GM19025 (cell line): ENCODE data around the gene CRYGN.

Experiments
- ATAC-seq: cut with Tn5 transposase; IDR thresholded peaks from one replicate; pipeline ENCODE4 v1.9.1; 2021; ENCODE audit warnings: mild to moderate bottlenecking, low read depth, moderate library complexity; ENCODE audit not compliant: unreplicated experiment

The CRYGN gene

GRCh38 chr7:151381348-151382078, 58.4 kb downstream of the CRYGN start:
- no peak for ATAC-seq

GRCh38 chr7:151381098-151381347, 58.9 kb downstream of the CRYGN start:
- no peak for ATAC-seq

- no peak for ATAC-seq
Measured at GRCh38 chr7:151380199-151381097, 59.5 kb downstream of the CRYGN start.

- no peak for ATAC-seq
Measured at GRCh38 chr7:151379534-151380198, 60.3 kb downstream of the CRYGN start.

GRCh38 chr7:151379193-151379520, 60.8 kb downstream of the CRYGN start:
- no peak for ATAC-seq
